GM21576 (cell line): Measurements from ENCODE around the gene DROSHA.
A peak's percentile ranks its signal among the peaks of the same experiment; 100 is the strongest.

Source experiments
- ATAC-seq: cut with Tn5 transposase; IDR thresholded peaks from one replicate; pipeline ENCODE4 v1.9.1; 2021; ENCODE audit warnings: mild to moderate bottlenecking, moderate library complexity; ENCODE audit not compliant: unreplicated experiment

Gene DROSHA

DNA sequence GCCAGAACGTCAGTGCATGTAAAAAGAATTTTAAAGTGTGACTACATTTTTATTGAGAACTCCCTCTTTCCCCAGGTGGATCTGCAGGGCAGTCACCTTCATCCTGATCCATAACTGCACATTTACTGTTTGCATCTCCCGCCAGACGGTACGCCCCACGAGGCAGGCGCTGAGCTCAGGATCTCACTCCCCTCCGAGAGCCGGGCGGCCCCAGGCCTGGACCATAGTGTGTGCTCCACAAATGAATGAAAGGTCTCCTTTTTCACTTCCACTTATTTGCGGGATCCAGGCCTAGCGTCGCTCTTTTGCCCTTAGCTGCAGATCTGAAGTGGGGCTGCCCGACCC lies 378 bp downstream of the DROSHA start:
- peak; percentile 34 for ATAC-seq

DNA sequence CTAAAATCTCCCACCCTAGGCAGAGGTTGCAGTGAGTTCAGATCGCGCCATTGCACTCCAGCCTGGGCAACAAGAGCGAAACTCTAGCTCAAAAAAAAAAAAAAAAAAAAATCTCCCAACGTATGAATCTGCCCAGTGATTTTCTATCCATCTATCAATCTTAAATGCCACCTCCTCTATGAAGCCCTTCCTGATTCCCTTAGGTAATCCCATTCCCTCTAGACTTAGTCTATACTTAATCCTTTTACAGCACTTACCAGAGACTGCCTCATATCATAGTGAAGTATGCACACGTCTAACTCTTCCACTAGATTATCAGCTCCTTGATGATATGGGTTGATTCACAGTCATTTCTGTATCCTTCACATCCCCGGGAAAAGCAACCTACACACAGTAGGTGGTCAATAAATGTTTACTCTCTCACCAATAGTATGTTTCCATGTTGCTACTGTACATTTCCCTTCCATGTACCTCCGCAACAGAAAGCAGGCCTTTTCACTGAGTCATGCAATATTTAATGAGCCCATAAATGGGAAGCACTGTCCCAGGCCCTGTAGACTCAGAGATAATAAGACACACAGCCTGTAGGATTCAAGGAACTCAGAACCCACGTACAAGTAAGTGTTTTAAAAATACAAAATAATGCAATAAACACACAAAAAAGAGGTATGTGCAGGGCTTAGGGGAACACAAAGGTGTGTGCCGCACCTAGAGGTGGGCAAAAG lies 1.2 kb downstream of the DROSHA start:
- ATAC-seq = no peak

DNA sequence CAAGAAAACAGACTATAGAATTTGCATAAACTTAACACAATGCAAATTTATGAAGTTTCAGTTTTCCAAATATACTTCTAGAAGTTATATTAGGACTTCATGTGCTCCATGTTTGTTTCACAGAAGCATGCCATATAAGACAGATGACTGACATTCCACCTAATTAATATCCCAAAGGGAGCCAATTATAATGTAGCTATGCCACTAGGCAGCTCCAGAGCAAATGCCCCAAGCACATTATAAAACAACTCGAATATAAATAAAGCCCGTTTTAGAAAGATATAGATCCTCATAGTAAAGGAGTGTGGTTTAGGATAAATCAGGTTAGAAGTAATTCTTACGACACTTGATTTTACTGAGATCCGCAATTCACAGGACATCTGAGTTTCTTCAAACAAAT lies 8.9 kb downstream of the DROSHA start:
- no peak for ATAC-seq

DNA sequence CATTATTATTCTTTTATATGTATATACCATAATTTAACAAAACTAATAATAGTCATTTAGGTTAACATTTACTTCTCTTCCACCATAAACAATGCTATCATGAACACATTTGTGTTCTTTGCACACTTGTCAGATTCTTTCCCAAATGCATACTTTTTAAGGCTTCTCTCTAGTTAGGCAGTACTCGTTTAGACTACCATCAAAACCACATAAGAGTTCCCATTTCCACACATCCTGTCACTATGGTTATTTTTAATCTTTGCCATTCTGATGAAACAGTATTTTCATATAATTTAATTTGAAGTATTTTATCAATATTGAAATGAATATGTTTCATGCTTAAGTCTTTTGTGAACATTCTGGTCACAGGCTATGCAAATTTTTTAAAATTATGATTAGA lies 15.1 kb downstream of the DROSHA start:
- no peak for ATAC-seq

DNA sequence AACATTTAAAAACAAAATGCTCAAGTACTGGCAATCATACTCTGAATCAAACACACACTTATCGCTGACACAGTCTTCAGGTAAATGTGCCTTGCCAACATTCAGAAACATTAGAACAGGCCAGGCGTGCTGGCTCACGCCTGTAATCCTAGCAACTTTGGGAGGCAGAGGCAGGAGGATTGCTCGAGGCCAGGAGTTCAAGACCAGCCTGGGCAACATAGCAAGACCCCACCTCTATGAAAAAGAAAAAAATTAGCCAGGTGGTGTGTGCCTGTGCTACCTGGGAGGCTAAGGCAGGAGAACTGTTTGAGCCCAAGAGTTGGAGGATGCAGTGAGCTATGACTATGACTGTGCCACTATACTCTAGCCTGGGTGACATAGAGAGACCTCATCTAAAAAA lies 20.6 kb downstream of the DROSHA start:
- ATAC-seq = no peak

DNA sequence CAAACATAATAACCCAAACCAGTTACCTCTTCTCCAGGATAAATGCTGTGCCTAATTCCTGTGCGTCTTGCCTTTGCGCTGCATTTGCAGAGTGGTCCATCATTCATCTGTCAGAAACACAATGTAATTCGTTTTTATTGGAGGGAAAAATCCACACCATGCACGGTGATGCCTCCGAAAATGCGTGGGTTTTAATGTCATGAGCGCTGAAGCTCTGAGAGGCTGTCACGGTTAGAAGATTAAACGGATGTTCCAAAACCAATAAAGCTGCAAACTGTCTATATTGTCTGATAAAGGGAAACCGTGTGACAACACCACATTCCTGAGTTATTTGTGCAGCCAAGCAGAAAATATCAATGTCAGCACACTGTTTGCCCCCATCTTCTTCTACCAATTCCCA lies 27.4 kb downstream of the DROSHA start:
- no peak for ATAC-seq

DNA sequence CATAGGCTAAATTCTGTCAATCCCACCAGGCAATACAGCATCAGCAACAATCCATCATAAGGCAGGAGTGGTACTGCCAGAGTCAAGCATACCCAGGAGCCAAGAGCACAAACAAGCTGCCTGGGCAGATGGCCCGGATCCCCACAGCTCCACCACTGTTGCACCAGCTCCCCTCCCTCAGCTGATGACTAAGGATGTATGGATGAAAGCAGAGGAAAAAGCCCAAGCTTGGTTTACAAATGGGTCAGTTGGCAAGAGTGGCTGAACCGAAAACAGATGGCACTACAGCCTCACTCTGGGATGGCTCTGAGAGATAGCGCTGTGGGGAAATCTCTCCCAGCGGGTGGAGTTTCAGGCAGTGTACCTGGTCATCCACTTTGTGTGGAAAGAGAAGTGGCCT lies 29.4 kb downstream of the DROSHA start:
- ATAC-seq = no peak

DNA sequence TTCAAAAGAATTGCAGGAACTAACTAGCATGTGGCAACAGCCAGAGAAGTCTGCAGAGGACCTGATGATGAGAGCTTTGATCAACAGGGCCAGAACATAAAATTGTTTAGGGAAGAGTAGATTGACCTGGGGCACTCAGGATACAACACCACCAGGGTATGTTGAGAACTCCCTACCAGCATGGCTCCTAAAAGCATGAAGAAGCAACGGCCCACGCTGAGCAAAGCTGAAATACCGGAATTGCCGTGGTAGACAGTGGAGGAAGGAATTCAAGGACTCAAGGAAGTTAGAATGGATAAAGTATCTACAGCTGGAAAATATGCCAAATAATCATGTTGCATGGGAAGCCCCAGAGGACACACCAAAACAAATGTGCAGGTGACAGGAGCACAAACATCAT lies 31.6 kb downstream of the DROSHA start:
- no peak for ATAC-seq

DNA sequence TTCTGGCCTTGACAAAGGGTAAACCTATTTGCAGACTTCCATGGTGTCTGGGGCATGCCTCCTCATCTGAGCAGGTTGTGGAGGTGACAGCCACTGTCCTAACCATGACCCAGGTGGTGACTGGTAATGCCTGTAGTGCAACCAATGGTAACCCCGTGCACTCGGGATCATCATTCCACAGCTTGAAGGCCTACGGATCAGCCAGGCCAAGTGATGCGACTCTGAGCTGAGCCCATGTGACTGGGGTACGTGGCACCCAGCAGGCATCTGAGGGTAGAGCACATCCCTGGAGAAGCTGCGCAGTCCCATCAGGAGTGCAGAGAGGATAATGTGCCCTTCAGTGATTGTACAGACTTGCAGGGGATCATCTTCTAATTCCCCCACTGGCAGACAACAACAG lies 35.0 kb downstream of the DROSHA start:
- ATAC-seq = no peak

DNA sequence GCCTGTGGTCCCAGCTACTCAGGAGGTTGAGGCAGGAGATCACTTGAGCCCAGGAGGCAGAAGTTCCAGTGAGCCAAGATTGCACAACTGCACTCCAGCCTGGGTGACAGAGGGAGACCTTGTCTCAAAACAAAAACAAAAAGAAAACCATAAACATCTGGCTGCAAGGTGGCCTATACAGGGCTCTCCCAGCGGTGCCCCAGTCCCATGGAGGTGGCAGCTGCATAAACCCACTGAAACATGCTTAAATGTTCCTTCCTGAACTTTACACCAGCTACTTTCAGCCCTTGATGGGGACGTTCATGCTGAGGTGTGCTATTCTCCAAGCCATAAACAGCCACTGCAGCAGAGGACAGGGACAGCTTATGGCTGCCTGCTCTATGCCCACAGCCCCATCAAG lies 35.6 kb downstream of the DROSHA start:
- ATAC-seq = no peak

DNA sequence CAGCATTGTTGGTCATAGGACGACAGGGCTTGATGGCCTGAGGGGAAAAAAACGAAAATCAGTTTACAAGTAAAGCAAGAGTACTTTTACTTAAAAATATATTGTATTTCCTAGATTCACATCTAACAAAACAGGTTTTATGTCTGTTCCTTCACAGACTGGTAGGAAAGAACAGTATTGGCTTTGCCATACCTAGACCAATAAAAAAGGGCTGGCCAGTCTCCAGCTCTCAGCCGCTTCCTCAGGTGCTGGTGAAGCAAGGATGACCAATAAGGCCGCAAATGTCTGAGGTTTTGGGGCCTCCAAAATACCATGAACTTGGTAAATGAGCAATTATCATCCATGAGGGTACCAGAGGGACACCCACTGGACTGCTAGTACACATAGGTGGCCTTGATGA lies 36.6 kb downstream of the DROSHA start:
- ATAC-seq = no peak

DNA sequence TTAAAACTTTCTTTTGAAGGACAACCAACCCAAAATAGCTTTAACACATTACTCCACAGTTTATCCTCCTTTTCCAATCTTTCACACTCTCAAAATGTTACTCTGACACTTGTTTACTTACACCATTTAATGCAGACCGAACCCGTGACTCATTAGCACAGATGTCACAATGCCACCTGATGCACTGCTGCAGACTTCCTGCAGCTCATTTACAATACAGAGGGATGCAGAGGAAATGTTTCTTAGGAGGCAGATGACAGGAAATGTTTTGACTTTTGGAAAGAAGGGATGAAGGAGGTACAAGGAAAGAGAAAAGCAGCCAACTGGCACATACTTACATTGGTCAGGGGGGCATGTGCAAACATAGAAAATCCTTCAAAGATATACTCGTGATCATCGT lies 39.0 kb downstream of the DROSHA start:
- no peak for ATAC-seq

DNA sequence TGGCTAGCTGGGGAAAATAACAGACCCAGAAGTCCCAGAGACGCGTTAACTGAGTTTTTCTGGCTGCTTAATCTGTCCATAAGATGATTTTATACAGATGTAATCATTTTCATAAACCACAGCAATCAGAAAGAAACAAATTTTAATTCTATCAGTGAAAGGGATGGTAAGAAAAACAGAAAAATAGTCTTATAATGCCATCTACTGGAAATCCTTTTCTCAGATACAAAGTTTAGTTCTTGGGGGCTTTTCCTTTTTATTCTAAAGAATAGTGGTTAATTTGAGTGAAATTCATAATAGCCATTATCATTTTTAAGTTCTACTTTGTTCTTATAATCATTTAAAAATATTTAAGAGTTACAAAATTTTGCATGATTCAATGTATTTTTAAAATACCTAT lies 44.4 kb downstream of the DROSHA start:
- ATAC-seq = no peak

DNA sequence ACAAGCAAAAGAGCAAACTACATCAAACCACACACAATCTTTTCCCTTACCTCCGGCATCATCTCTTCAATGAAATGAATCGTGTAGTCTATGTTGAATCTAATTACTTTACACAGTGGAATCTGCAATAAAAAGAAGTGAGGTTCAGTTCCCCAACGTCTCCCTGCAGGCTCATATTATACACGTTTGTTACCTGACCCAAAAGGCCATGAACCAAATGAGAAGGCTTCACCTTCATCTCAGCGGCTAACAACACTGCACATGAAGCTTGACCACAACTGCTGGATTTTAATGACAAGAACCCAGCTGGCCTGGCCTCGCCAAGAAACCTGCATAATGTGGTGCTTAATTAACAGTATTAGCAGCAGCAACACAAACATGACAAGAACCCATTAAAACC lies 45.5 kb downstream of the DROSHA start:
- ATAC-seq = no peak

DNA sequence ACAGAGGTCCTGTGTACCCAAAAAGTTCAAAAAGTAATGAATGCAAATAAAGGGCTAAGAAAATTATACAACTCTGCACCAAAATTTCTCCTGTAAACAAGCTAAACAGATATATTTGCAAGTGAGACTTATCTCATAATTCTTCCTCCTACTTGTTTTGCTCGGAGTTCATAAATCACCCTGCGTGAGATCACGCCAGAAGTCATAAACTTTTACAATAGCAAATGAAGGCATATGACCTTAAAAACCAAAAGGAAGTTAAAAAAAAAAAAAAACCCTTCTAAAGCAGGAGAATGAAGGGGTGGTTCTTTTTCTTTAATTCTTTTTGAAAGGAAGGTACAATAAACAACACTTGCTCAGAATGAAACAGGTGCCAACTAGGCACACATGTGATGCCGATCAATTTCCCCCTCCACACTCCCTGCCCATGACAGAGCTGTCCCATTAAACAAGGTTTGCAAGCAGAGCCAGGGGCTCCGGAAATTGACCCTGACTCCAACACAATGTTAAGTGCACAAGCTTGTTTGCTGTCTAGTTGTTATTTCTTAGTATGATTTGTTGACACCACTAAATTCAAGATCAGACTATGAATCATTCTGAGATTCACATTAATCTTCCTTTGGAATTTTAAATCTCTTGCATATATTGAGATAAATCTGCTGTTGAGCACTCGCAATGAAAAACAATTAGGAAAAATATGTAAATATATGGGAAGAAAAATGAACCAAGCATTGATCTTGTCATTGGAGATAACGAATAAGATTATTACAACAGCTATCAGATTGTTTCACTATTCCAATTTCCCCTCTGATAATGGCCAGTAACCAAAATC lies 46.3 kb downstream of the DROSHA start:
- ATAC-seq = no peak

DNA sequence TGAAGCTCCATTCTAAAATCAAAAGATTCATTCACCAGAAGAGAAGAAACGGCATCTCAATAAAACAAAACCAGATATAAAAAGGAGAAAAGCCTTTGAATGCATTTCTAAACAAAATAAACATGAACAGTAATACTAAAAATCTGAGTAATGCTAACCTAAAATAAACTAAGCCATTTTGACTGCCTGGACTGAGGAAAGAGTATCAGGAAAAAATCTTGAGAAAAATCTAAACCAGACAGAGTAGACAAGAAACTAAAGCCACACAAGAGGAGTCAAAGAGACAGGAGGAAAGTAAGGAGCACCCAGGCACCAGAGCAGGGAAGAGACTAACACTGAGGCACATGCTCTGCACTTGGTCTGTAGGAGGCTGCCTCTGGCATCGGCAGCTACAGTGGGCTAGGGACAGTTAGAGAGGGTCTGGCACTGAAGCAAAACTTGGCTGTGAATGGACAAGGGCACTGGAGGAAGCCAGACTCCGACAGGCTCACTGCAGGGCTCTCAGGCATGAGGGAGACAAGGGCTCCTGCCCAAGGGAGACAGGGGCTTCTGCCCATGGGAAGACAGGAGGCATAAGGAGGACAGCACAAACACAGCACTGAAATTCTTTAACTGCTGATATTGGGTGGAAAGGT lies 50.2 kb downstream of the DROSHA start:
- no peak for ATAC-seq

DNA sequence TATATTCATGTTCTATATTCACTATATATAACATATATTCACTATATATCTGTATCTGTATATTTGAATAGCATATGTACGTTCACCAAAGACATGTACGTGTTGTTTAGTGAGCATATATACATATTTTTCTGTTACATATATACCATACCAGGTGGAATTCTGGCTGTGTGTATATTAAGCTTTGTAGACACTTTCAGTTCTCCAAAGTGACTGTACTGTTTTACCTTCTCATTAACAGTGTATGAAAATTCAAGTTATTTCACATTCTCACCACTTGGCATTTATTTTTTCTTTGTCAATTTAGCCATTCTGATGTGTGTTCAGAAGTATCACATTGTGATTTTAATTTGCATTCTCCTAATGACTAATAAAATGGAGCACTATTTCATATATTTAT lies 52.2 kb downstream of the DROSHA start:
- no peak for ATAC-seq

DNA sequence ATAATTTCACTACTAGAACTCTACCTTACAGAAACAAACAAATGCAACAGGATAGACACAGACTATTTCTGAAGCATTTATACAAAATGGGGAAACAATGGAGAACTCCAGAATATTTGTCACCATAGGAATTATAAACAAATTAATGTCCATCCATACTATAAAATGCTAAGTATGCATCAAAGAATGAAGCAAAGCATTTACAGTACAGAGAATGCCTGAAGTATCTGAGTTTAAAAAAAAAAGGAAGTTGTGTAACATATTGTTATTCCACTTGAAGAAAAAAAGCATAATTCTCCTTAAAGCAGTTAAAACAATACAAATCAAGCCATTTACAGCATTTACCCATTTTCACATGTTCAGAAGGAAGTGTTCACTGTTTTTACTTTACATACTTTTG lies 53.0 kb downstream of the DROSHA start:
- no peak for ATAC-seq

DNA sequence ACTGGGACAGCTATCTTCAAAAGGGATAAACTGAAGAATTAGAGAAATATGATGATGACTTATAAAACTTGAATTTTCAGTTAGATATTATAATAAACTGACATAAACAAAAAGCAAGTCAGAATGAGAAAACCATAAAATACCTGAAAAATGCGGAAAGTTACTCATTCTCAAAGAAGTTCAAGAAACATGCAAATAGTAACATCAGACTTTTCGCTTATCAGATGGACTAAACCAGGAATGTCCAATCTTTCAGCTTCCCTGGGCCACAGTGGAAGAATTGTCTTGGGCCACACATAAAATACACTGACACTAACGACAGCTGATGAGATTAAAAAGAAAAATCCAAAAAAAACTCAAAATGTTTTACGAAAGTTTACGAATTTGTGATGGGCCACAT lies 53.9 kb downstream of the DROSHA start:
- ATAC-seq = no peak

DNA sequence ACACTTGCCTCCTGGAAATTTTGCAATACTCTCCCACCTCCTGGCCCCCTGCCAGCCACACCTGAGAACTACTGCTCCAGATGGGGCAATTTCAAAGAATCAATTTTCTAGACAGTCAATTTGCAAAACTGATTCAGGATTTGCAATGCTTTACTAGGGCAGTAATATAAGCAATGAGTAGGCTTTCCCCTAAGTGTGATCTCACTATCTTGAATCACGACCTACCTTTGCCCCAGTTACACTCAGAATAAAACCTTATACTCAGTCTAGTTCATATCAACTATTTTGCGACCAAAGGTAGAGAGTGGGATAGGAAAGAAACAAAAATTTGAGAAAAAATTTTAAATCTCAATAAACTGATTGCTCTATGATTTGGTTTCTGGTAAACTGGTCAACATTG lies 54.4 kb downstream of the DROSHA start:
- ATAC-seq = no peak

DNA sequence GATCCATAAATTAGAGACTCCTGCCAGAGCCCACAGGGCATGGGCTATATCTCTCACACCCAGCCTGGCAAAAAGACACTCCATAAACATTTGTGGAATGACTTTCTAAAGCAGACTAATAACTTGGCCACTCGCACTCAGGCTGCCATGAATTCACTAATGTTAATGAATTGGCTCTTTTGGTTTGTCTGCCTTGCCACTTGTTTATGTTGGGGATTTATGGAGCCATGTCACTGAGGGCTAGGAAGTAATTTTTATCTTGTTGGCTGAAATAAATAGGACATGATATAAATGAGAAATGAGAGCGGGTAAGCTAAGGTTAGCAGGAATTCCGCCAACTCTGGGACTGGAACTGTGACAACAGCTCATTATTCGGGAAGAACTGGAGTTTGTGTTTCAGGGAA lies 55.2 kb downstream of the DROSHA start:
- no peak for ATAC-seq

DNA sequence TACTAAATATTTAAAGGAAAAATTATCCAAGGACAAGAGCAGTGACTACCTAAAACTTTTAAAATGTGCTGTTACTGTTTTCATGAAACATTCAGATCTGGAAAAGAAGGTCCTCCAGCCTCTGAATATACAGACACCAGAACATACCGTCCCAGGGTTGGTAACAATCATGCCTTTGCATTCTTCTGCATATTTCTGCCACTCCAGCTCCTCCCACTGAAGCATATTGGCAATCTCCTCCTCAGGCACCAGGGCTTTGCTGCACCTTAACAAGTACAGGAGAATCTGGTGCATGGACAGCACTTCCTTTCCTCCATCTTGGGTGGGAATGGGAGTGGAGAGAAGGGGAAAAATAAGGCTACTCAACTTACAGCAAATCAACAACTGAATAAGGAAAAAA lies 60.0 kb downstream of the DROSHA start:
- ATAC-seq = no peak
